ENCODE measurements around the gene HNRNPDL.
A peak's percentile ranks its signal among the peaks of the same experiment; 100 is the strongest.

DNA sequence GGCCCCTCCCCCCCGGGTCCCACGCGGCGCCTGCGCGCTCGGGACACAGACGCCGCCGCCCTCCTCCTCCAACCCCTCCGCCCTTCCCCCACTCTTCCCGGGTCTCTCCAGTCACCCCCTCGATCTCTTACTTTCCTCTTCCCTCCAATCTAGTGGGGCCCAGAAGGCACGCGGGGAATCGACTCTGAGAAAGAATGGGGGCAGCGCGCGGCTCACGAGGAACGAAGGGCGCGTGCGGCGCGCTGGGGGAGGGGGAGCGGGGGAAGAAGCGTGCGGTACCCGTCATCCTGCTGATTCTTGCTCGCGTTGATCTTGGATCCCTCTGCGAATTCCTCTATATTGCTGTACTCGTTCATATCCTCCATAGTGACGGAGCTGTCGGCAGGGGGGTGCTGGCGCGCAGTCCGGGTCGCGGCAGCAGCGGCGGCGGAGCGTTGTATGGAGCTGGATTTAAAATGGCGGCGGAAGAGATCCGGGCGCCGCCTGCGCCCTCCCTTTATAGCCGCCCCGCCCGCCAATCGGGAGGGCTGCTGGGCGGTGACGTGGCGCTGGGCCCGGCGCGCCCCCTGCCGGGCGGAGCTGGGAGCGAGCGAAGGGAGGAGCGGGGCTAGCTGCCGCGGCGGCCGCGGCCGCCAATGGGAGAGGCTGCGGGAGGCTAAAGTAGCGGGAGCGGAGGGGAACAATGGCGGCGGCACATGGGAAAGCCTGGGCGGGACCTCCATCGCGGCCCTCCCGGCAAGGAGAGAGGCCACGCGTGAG, 1.1 kb downstream of the HNRNPDL start:
- TF ChIP-seq, protein P1, sequence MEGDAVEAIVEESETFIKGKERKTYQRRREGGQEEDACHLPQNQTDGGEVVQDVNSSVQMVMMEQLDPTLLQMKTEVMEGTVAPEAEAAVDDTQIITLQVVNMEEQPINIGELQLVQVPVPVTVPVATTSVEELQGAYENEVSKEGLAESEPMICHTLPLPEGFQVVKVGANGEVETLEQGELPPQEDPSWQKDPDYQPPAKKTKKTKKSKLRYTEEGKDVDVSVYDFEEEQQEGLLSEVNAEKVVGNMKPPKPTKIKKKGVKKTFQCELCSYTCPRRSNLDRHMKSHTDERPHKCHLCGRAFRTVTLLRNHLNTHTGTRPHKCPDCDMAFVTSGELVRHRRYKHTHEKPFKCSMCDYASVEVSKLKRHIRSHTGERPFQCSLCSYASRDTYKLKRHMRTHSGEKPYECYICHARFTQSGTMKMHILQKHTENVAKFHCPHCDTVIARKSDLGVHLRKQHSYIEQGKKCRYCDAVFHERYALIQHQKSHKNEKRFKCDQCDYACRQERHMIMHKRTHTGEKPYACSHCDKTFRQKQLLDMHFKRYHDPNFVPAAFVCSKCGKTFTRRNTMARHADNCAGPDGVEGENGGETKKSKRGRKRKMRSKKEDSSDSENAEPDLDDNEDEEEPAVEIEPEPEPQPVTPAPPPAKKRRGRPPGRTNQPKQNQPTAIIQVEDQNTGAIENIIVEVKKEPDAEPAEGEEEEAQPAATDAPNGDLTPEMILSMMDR (IDR thresholded peaks at IDR 0.05), result no peak
- peak in 1 of 2 donors; percentile 39 for TF ChIP-seq POLR2A (IDR thresholded peaks at IDR 0.05)

All from lower leg skin (tissue), 3 donors.